ENCODE results near the gene UPB1.

UPB1 gene

GRCh38 chr22:24576778-24577177 is 81.6 kb downstream of the UPB1 start:
- no peak for TF ChIP-seq TEAD4 (IDR thresholded peaks at IDR 0.05)
- no peak for TF ChIP-seq EGR1 (IDR thresholded peaks at IDR 0.05)
- TF ChIP-seq FOXM1 (IDR thresholded peaks at IDR 0.05; ENCODE audit: borderline replicate concordance, low read depth): no peak
- no peak for TF ChIP-seq NFIC (IDR thresholded peaks at IDR 0.05)
- TF ChIP-seq YY1 (IDR thresholded peaks at IDR 0.05; ENCODE audit: low read depth): no peak
- no peak for TF ChIP-seq RAD21 (IDR thresholded peaks at IDR 0.05; ENCODE audit: low read depth)
- TF ChIP-seq ZBTB7A (IDR thresholded peaks at IDR 0.05; ENCODE audit: low read depth): no peak
- no peak for TF ChIP-seq CREB1 (IDR thresholded peaks at IDR 0.05; ENCODE audit: low read depth)
- TF ChIP-seq REST (IDR thresholded peaks at IDR 0.05; ENCODE audit: low read depth): no peak
- TF ChIP-seq TAF1 (IDR thresholded peaks at IDR 0.05; ENCODE audit: low read depth): no peak
- no peak for TF ChIP-seq CEBPB (IDR thresholded peaks at IDR 0.05)
- no peak for TF ChIP-seq TCF12 (IDR thresholded peaks at IDR 0.05; ENCODE audit: low read depth)
- no peak for TF ChIP-seq EP300 (IDR thresholded peaks at IDR 0.05; ENCODE audit: borderline replicate concordance)
- no peak for TF ChIP-seq MAX (IDR thresholded peaks at IDR 0.05)
- TF ChIP-seq USF1 (IDR thresholded peaks at IDR 0.05): no peak

Data from Ishikawa (cell line).